Progenitor cell of endocrine pancreas (in vitro differentiated cells): ENCODE data around the gene RILPL1. TPM values are rescaled to one million over a fixed set of nuclear protein-coding genes. Genes with fewer than 3 reads are reported as not detected.
A peak's percentile ranks its signal among the peaks of the same experiment; 100 is the strongest.
"Not testable (repeated sequence)": the region's sequence is repeated elsewhere in the genome, so short reads cannot be mapped to it uniquely, and the experiment has no call there.

Source experiments
- DNase-seq: peaks from one replicate; pipeline ENCODE4 v3.0.0; 2021; ENCODE audit warnings: low spot score; ENCODE audit not compliant: unreplicated experiment
- H3K27ac Mint-ChIP-seq: 2 replicates; pipeline ENCODE4 v1.8.0; 2021; ENCODE audit warnings: mild to moderate bottlenecking, moderate library complexity, mixed read lengths
- H3K27me3 Mint-ChIP-seq: 2 replicates; pipeline ENCODE4 v1.8.0; 2021; ENCODE audit warnings: mixed read lengths
- H3K36me3 Mint-ChIP-seq: 2 replicates; pipeline ENCODE4 v1.8.0; 2022; ENCODE audit warnings: mixed read lengths; ENCODE audit not compliant: insufficient read depth
- H3K4me1 Mint-ChIP-seq: 2 replicates; pipeline ENCODE4 v1.8.0; 2021; ENCODE audit warnings: low read depth, mixed read lengths
- H3K4me3 Mint-ChIP-seq: 2 replicates; pipeline ENCODE4 v1.8.0; 2021; ENCODE audit warnings: low read depth, mild to moderate bottlenecking, moderate library complexity, mixed read lengths
- H3K9me3 Mint-ChIP-seq: 2 replicates; pipeline ENCODE4 v1.8.0; 2021; ENCODE audit warnings: low read depth, mixed read lengths
- CTCF ChIP-seq: fragments of 200-600 bp; sonication (generic); IDR thresholded peaks from one replicate; pipeline ENCODE4 v1.5.0; 2021; ENCODE audit warnings: antibody characterized with exemption, mild to moderate bottlenecking; ENCODE audit not compliant: unreplicated experiment
- long read RNA-seq: library from polyadenylated mRNA; unstranded; transcript quantifications from one replicate; pipeline ENCODE4 v2.0.0, GENCODE V29; 2020
- total RNA-seq: library from RNA; stranded (reverse); gene quantifications from 2 replicates; pipeline ENCODE4 v1.2.1, GENCODE V29; 2021

Gene RILPL1
- 25.4 and 26.2 TPM in 2 replicates for total RNA-seq
- long read RNA-seq, partial matches to known transcripts = 1 of 5 reads
- long read RNA-seq, other reads (novel, unspliced or antisense) = 4 of 5 reads

GRCh38 chr12:123533672-123534643 is at the start of gene RILPL1:
RILPL1 (minus strand) TSS chr12:123533719; CDS start chr12:123533482, 237 bp downstream.
- no peaks in the 10 kb centered on the region for H3K9me3 Mint-ChIP-seq
- H3K36me3 Mint-ChIP-seq = peaks cover 6% of the 10 kb centered on the region
- H3K4me3 Mint-ChIP-seq = peak within 1 kb of the TSS; percentile 86
- peaks cover 8% of the 10 kb centered on the region for H3K4me1 Mint-ChIP-seq
- TF ChIP-seq CTCF = peak; percentile 62
- H3K27ac Mint-ChIP-seq = peak within 1 kb of the TSS; percentile 93
- DNase-seq = peak; percentile 67
- no peaks in the 10 kb centered on the region for H3K27me3 Mint-ChIP-seq

GRCh38 chr12:123580772-123581171 is 47.3 kb upstream of the RILPL1 start:
- H3K4me3 Mint-ChIP-seq = no peak overlapping the region
- no peak overlapping the region for H3K27ac Mint-ChIP-seq
- H3K27me3 Mint-ChIP-seq = no peaks in the 10 kb centered on the region
- DNase-seq = no peak
- H3K4me1 Mint-ChIP-seq = peaks cover 15% of the 10 kb centered on the region
- no peaks in the 10 kb centered on the region for H3K9me3 Mint-ChIP-seq
- TF ChIP-seq CTCF = no peak
- peaks cover 2% of the 10 kb centered on the region for H3K36me3 Mint-ChIP-seq

- H3K4me1 Mint-ChIP-seq, H3K4me3 Mint-ChIP-seq, H3K36me3 Mint-ChIP-seq, DNase-seq, H3K9me3 Mint-ChIP-seq, H3K27me3 Mint-ChIP-seq, H3K27ac Mint-ChIP-seq: not testable (repeated sequence)
These were observed 45.3 kb upstream of the RILPL1 start for GRCh38 chr12:123578829-123579228.

GRCh38 chr12:123578243-123578642 is 44.7 kb upstream of the RILPL1 start:
- no peak overlapping the region for H3K4me3 Mint-ChIP-seq
- H3K4me1 Mint-ChIP-seq = peaks cover 7% of the 10 kb centered on the region
- no peak for TF ChIP-seq CTCF
- no peak for DNase-seq
- H3K9me3 Mint-ChIP-seq = no peaks in the 10 kb centered on the region
- H3K36me3 Mint-ChIP-seq = peaks cover 2% of the 10 kb centered on the region
- no peaks in the 10 kb centered on the region for H3K27me3 Mint-ChIP-seq
- no peak overlapping the region for H3K27ac Mint-ChIP-seq

- H3K27ac Mint-ChIP-seq = no peak overlapping the region
- no peak for TF ChIP-seq CTCF
These were observed 43.1 kb upstream of the RILPL1 start for GRCh38 chr12:123576611-123577010.

More at GRCh38 chr12:123576611-123577010, 43.1 kb upstream of the RILPL1 start:
- no peak overlapping the region for H3K4me3 Mint-ChIP-seq
- no peak for DNase-seq
- H3K9me3 Mint-ChIP-seq = no peaks in the 10 kb centered on the region
- no peaks in the 10 kb centered on the region for H3K27me3 Mint-ChIP-seq
- H3K36me3 Mint-ChIP-seq = peaks cover 2% of the 10 kb centered on the region
- H3K4me1 Mint-ChIP-seq = no peaks in the 10 kb centered on the region
